IPS DF 6.9 (cell line): ENCODE measurements around the gene OR13A1.
"Not testable (repeated sequence)": the region's sequence is repeated elsewhere in the genome, so short reads cannot be mapped to it uniquely, and the experiment has no call there.

Source experiments
- DNase-seq: peaks from one replicate; pipeline ENCODE4 v3.0.0-alpha.2; 2013; ENCODE audit warnings: low read depth, low spot score
- H3K27ac ChIP-seq: one replicate; pipeline ENCODE4 v1.5.1; 2013; ENCODE audit warnings: low read length, control low read depth
- H3K27me3 ChIP-seq: 2 replicates; pipeline ENCODE4 v1.6.1; 2013; ENCODE audit warnings: mild to moderate bottlenecking, low read length; ENCODE audit not compliant: control insufficient read depth, insufficient read depth
- H3K36me3 ChIP-seq: 2 replicates; pipeline ENCODE4 v1.6.1; 2013; ENCODE audit warnings: low read length; ENCODE audit not compliant: control insufficient read depth, insufficient read depth
- H3K4me1 ChIP-seq: 2 replicates; pipeline ENCODE4 v1.6.1; 2013; ENCODE audit warnings: low read length; ENCODE audit not compliant: control insufficient read depth, insufficient read depth
- H3K4me3 ChIP-seq: 2 replicates; pipeline ENCODE4 v1.5.1; 2013; ENCODE audit warnings: mild to moderate bottlenecking, low read length
- H3K9me3 ChIP-seq: 2 replicates; pipeline ENCODE4 v1.6.1; 2013; ENCODE audit warnings: low read length, inconsistent platforms; ENCODE audit not compliant: control insufficient read depth, insufficient read depth
- WGBS: extraction: QIAGEN DNeasy Blood & Tissue Kit; methylation state at CpG from one replicate; pipeline ENCODE4 v1.1.7; 2013; ENCODE audit warnings: mixed read lengths, missing lambda C conversion rate; ENCODE audit not compliant: insufficient read length, insufficient coverage; 5-methylcytosine and 5-hydroxymethylcytosine counted together

OR13A1 gene

DNA sequence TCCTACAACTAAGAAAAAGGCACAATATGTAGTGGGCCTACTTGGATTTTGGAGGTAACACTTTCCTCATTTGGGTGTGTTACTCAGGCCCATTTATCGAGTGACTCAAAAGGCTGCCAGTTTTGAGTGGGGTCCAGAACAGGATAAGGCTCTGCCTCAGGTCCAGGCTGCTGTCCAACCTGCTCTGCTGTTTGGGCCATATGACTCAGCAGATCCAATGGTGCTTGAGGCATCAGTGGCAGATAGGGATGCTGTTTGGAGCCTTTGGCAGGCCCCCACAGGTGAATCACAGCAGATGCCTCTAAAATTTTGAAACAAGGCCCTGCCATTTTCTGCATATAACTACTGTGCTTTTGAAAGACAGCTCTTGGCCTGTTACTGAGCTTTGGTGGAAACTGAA, 24.5 kb upstream of the OR13A1 start:
- Histone ChIP-seq H3K27me3 (no peaks in the 10 kb centered on the region), H3K4me3 (no peak overlapping the region), H3K9me3 (no peaks in the 10 kb centered on the region), H3K4me1 (no peaks in the 10 kb centered on the region), H3K36me3 (no peaks in the 10 kb centered on the region), H3K27ac (no peak overlapping the region)
- DNase-seq = no peak
- WGBS = no CpG with 5 or more reads among the region's 1 CpG

- not testable (repeated sequence) for H3K9me3 ChIP-seq, H3K4me3 ChIP-seq, H3K27me3 ChIP-seq, H3K36me3 ChIP-seq, DNase-seq, H3K27ac ChIP-seq, H3K4me1 ChIP-seq
- WGBS = no CpG with 5 or more reads among the region's 3 CpGs
Observed at GRCh38 chr10:45331824-45332223, 16.4 kb upstream of the OR13A1 start.

GRCh38 chr10:45326864-45327263, 11.5 kb upstream of the OR13A1 start:
- not testable (repeated sequence) for H3K27ac ChIP-seq, H3K9me3 ChIP-seq, H3K4me1 ChIP-seq, H3K4me3 ChIP-seq, H3K27me3 ChIP-seq, DNase-seq, H3K36me3 ChIP-seq
- WGBS = no CpG with 5 or more reads among the region's 1 CpG

GRCh38 chr10:45325116-45325515, 9.7 kb upstream of the OR13A1 start:
- Histone ChIP-seq H3K4me3 (no peak overlapping the region), H3K27ac (no peak overlapping the region), H3K27me3 (no peaks in the 10 kb centered on the region), H3K9me3 (no peaks in the 10 kb centered on the region), H3K36me3 (no peaks in the 10 kb centered on the region), H3K4me1 (no peaks in the 10 kb centered on the region)
- no CpG with 5 or more reads among the region's 1 CpG for WGBS
- DNase-seq = no peak

DNA sequence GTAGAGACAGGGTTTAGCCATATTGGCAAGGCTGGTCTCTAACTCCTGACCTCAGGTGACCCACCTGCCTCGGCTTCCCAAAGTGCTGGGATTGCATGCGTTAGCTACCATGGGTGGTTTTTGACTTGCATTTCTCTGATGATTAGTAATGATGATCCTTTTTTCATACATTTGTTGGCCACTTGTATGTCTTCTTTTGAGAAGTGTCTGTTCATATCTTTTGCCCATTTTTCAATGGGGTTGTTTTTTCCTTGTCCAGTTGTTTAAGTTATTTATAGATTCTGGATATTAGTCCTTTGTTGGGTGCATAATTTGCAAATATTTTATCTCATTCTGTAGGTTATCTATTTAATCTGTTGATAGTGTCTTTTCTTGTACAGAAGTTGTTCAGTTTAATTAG, 4.3 kb upstream of the OR13A1 start:
- no peaks in the 10 kb centered on the region for H3K36me3 ChIP-seq
- no peaks in the 10 kb centered on the region for H3K4me1 ChIP-seq
- no CpG with 5 or more reads among the region's 2 CpGs for WGBS
- H3K9me3 ChIP-seq = no peaks in the 10 kb centered on the region
- no peak overlapping the region for H3K4me3 ChIP-seq
- no peaks in the 10 kb centered on the region for H3K27me3 ChIP-seq
- no peak overlapping the region for H3K27ac ChIP-seq
- no peak for DNase-seq

GRCh38 chr10:45313264-45313873, 2.0 kb downstream of the OR13A1 start:
- H3K4me1 ChIP-seq = 0 out of 2 replicates have a peak, but pooled peaks cover 1% of the 10 kb centered on the region
- H3K4me3 ChIP-seq = no peak overlapping the region
- no peaks in the 10 kb centered on the region for H3K9me3 ChIP-seq
- WGBS = no CpG with 5 or more reads among the region's 3 CpGs
- no peaks in the 10 kb centered on the region for H3K36me3 ChIP-seq
- no peak overlapping the region for H3K27ac ChIP-seq
- DNase-seq = no peak
- no peaks in the 10 kb centered on the region for H3K27me3 ChIP-seq

- Histone ChIP-seq H3K9me3 (no peaks in the 10 kb centered on the region), H3K4me1 (peaks cover 5% of the 10 kb centered on the region), H3K27me3 (no peaks in the 10 kb centered on the region), H3K4me3 (no peak overlapping the region), H3K27ac (no peak overlapping the region), H3K36me3 (no peaks in the 10 kb centered on the region)
- DNase-seq = no peak
Observed at GRCh38 chr10:45308707-45309106, 6.7 kb downstream of the OR13A1 start.

- Histone ChIP-seq H3K4me3 (no peak overlapping the region), H3K4me1 (peaks cover 3% of the 10 kb centered on the region), H3K27ac (no peak overlapping the region), H3K36me3 (no peaks in the 10 kb centered on the region), H3K27me3 (no peaks in the 10 kb centered on the region), H3K9me3 (no peaks in the 10 kb centered on the region)
- DNase-seq = no peak
- no CpG with 5 or more reads among the region's 3 CpGs for WGBS
Observed at GRCh38 chr10:45302573-45302972, 12.8 kb downstream of the OR13A1 start.

- H3K4me3 ChIP-seq, H3K27ac ChIP-seq, DNase-seq, H3K9me3 ChIP-seq, H3K4me1 ChIP-seq, H3K36me3 ChIP-seq, H3K27me3 ChIP-seq: not testable (repeated sequence)
- no CpG with 5 or more reads among the region's 4 CpGs for WGBS
Observed at GRCh38 chr10:45298341-45298955, 17.0 kb downstream of the OR13A1 start.

- Histone ChIP-seq H3K9me3 (no peaks in the 10 kb centered on the region), H3K4me3 (no peak overlapping the region), H3K27ac (no peak overlapping the region), H3K27me3 (no peaks in the 10 kb centered on the region), H3K36me3 (no peaks in the 10 kb centered on the region), H3K4me1 (no peaks in the 10 kb centered on the region)
- DNase-seq = no peak
- WGBS = no CpG with 5 or more reads among the region's 2 CpGs
Observed at GRCh38 chr10:45294681-45295080, 20.7 kb downstream of the OR13A1 start.

DNA sequence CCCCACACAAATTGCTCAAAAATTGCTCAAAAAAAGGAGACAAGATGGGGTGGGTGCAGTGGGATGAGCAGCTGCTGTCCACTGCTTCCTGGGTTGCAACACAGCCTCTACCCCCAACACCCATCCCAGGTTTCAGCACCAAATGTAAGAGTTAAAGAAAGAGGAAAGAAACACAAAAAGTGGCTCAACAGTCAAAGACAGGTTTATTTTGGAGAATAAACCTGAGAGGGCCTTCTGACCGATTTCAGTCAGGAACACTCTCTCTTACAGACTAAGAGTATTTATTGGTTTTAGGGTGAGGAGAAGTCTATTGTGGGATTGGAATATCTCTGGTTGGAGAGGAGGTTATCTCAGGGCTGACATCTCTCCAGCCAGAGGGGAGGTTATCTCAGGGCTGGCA, 28.4 kb downstream of the OR13A1 start:
- Histone ChIP-seq H3K27me3 (no peaks in the 10 kb centered on the region), H3K4me3 (no peak overlapping the region), H3K9me3 (no peaks in the 10 kb centered on the region; the same call in 1 of the 2 replicates), H3K27ac (no peak overlapping the region), H3K4me1 (no peaks in the 10 kb centered on the region), H3K36me3 (no peaks in the 10 kb centered on the region)
- WGBS = no CpG with 5 or more reads among the region's 1 CpG
- no peak for DNase-seq
